K562 (cell line): ENCODE results near the gene ARHGDIA. TPM values are rescaled to one million over a fixed set of nuclear protein-coding genes. Genes with fewer than 3 reads are reported as not detected.

Experiments used
- GATAD2B ChIP-seq: fragments of 450-650 bp; IDR thresholded peaks from 2 replicates; pipeline ENCODE4 v1.6.1; 2017; ENCODE audit warnings: mild to moderate bottlenecking, borderline replicate concordance
- ID3 ChIP-seq, 2 experiments: fragments of 250-450 bp in 1 of 2; fragments of 450-650 bp in 1 of 2; sonication (Bioruptor Pico) in 1 of 2; IDR thresholded peaks; 2 replicates each; pipeline versions ENCODE4 v1.6.1 to v1.8.0; 2016 to 2021; ENCODE audit warnings: mild to moderate bottlenecking in 2 of 2, moderate library complexity in 2 of 2, missing compliant biosample characterization in 1 of 2, missing genetic modification characterization in 1 of 2
- JUN ChIP-seq, 2 experiments: sonication (generic) in 1 of 2; formaldehyde crosslinking in 1 of 2; IDR thresholded peaks; 2 replicates each; pipeline versions ENCODE4 v1.6.1 to v1.8.0; 2012 to 2022; ENCODE audit warnings: borderline replicate concordance in 2 of 2, mild to moderate bottlenecking in 2 of 2, improper control_type of control experiment in 1 of 2, low read depth in 1 of 2, low read length in 1 of 2, missing genetic modification reagents in 1 of 2
- L3MBTL2 ChIP-seq: fragments of 450-650 bp; IDR thresholded peaks from 2 replicates; pipeline ENCODE4 v1.6.1; 2016; ENCODE audit warnings: mild to moderate bottlenecking, moderate library complexity
- MAZ ChIP-seq, 2 experiments: fragments of 450-650 bp in 1 of 2; sonication (generic) in 1 of 2; formaldehyde crosslinking; IDR thresholded peaks in 1 of 2; conservative IDR thresholded peaks in 1 of 2; 2 replicates each; pipeline versions ENCODE4 v1.4.0 to v1.5.0; 2020; ENCODE audit warnings: mild to moderate bottlenecking in 1 of 2, missing genetic modification reagents in 1 of 2
- MGA ChIP-seq: fragments of 450-650 bp; IDR thresholded peaks from 2 replicates; pipeline ENCODE4 v1.6.1; 2016; ENCODE audit warnings: mild to moderate bottlenecking, moderate library complexity
- POLR2G ChIP-seq: fragments of 200-400 bp; formaldehyde crosslinking; IDR thresholded peaks from 2 replicates; pipeline ENCODE4 v1.6.1; 2017; ENCODE audit warnings: low read depth, mild to moderate bottlenecking, antibody characterized with exemption, low read length, moderate library complexity
- SRSF7 ChIP-seq: fragments of 200-400 bp; formaldehyde crosslinking; optimal IDR thresholded peaks from 2 replicates; pipeline ENCODE3; 2017; ENCODE audit warnings: mild to moderate bottlenecking, low read depth, low read length
- ZBTB17 ChIP-seq: fragments of 450-650 bp; formaldehyde crosslinking; IDR thresholded peaks from 2 replicates; pipeline ENCODE4 v1.4.0; 2020; ENCODE audit warnings: mild to moderate bottlenecking
- ZBTB33 ChIP-seq: sonication (generic); formaldehyde crosslinking; IDR thresholded peaks from 2 replicates; pipeline ENCODE4 v1.8.1; 2023; ENCODE audit warnings: mild to moderate bottlenecking, missing genetic modification reagents
- ZNF224 ChIP-seq: sonication (generic); formaldehyde crosslinking; IDR thresholded peaks from 2 replicates; pipeline ENCODE4 v1.8.0; 2022; ENCODE audit warnings: mild to moderate bottlenecking, missing genetic modification reagents
- ZNF583 ChIP-seq: fragments of 250-450 bp; sonication (Bioruptor Pico); IDR thresholded peaks from 2 replicates; pipeline ENCODE4 v1.4.0; 2020
- polyA plus RNA-seq, 8 experiments: library from polyadenylated mRNA; depleted of rRNA in 4 of 8; stranded (reverse) in 5 of 8; unstranded in 3 of 8; fragments of >200 nt; fragmentation: Nextera tagmentation in 2 of 8; fragmentation: Illumina TruSeq in 1 of 8; extraction: Ambion mirVana in 2 of 8; extraction: Trizol in 1 of 8; gene quantifications; 2 replicates each; pipeline versions ENCODE4 v1.2.1 to v1.2.3, GENCODE V29; 2011 to 2014; ENCODE audit warnings: inconsistent platforms in 1 of 8, missing spikeins in 1 of 8
- total RNA-seq, 7 experiments: library from RNA; depleted of rRNA in 6 of 7; stranded (reverse); fragments of >200 nt in 6 of 7; fragmentation: Illumina TruSeq in 2 of 7; extraction: Trizol in 2 of 7; gene quantifications; 2 replicates each; pipeline versions ENCODE4 v1.2.1 to v1.2.3, GENCODE V29; 2011 to 2021; ENCODE audit warnings: low replicate concordance in 1 of 7

The ARHGDIA gene
- total and polyA plus RNA-seq, 9 of the 15 experiments (the other 6 are each of a cell fraction or from before 2014, with no cell fraction given), result 9.6 to 340 (median 97.6) TPM

DNA sequence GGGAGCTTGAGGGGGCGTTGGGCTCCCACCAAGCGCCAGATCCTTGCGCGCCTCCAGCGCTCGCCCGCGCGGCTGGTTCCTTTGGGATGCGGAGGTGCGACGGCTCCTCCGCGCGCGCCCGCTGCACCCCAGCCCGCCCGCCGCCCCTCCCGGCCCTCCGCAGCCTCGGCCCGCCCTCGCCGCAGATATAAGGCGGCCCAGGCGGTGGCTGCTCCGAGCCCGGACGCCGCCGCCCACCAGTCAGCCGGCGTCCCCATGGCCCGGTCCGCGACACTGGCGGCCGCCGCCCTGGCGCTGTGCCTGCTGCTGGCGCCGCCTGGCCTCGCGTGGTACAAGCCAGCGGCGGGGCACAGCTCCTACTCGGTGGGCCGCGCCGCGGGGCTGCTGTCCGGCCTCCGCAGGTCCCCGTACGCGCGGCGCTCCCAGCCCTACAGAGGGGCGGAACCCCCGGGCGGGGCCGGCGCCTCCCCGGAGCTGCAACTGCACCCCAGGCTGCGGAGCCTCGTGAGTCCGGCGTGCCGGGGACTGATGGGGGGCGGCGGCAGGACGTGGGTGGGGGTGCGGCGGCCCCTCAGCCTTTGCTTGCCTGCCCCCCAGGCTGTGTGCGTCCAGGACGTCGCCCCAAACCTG lies 31.0 kb upstream of the ARHGDIA start, which contains the start of gene NPB (continued):
- TF ChIP-seq SRSF7 (no peak), ZBTB17 (CRISPR knock-in tag) (peak; percentile 33; the same call in 1 of the 2 replicates), MGA (0 out of 2 replicates have a peak, but pooled peaks have one; percentile 4), GATAD2B (peak; percentile 84), MAZ (CRISPR knock-in tag; conservative IDR thresholded peaks at IDR 0.05 in 1 of 2, IDR thresholded peaks at IDR 0.05 in 1 of 2) (peak in 1 of 2 experiments; percentile 28; a peak in 2 of 4 replicates), L3MBTL2 (0 out of 2 replicates have a peak, but pooled peaks have one; percentile 35), ZNF583 (CRISPR knock-in tag) (no peak), ZBTB33 (CRISPR knock-in tag) (peak; percentile 75), POLR2G (peak; percentile 78), ID3 (CRISPR knock-in tag; IDR thresholded peaks at IDR 0.05) (no peak), ID3 (tag; IDR thresholded peaks at IDR 0.05) (no peak), ZNF224 (CRISPR knock-in tag) (no peak), JUN (IDR thresholded peaks at IDR 0.05; ENCODE audit: borderline replicate concordance, low read depth, low read length) (no peak), JUN (CRISPR knock-in tag; IDR thresholded peaks at IDR 0.05; ENCODE audit: borderline replicate concordance) (no peak)
